GM18909 (cell line): ENCODE data around the gene ALOXE3.

Experiments
- ATAC-seq: cut with Tn5 transposase; IDR thresholded peaks from one replicate; pipeline ENCODE4 v1.9.1; 2021; ENCODE audit warnings: mild to moderate bottlenecking; ENCODE audit not compliant: unreplicated experiment, poor library complexity

The ALOXE3 gene

GRCh38 chr17:8142887-8143580, 24.7 kb upstream of the ALOXE3 start:
- no peak for ATAC-seq

- ATAC-seq = no peak
Measured at GRCh38 chr17:8142158-8142886, 24.0 kb upstream of the ALOXE3 start.

GRCh38 chr17:8141741-8142140, 23.4 kb upstream of the ALOXE3 start:
- ATAC-seq = no peak

- no peak for ATAC-seq
Measured at GRCh38 chr17:8141045-8141444, 22.7 kb upstream of the ALOXE3 start.

GRCh38 chr17:8140065-8141029, 22.0 kb upstream of the ALOXE3 start:
- ATAC-seq = no peak

- ATAC-seq = peak; percentile 89
Measured at GRCh38 chr17:8138672-8139371, 20.5 kb upstream of the ALOXE3 start.

- peak; percentile 3 for ATAC-seq
Measured at GRCh38 chr17:8138374-8138671, 20.0 kb upstream of the ALOXE3 start.

GRCh38 chr17:8137645-8138373, 19.5 kb upstream of the ALOXE3 start:
- ATAC-seq = no peak

GRCh38 chr17:8133941-8134340, 15.6 kb upstream of the ALOXE3 start:
- no peak for ATAC-seq

GRCh38 chr17:8133399-8133798, 15.1 kb upstream of the ALOXE3 start:
- ATAC-seq = no peak

- ATAC-seq = no peak
Measured at GRCh38 chr17:8131844-8132441, 13.6 kb upstream of the ALOXE3 start.

GRCh38 chr17:8128125-8128784, 9.9 kb upstream of the ALOXE3 start:
- ATAC-seq = no peak

GRCh38 chr17:8126491-8127066, 8.3 kb upstream of the ALOXE3 start:
- ATAC-seq = peak; percentile 31

- no peak for ATAC-seq
Measured at GRCh38 chr17:8125947-8126490, 7.7 kb upstream of the ALOXE3 start.

- no peak for ATAC-seq
Measured at GRCh38 chr17:8125154-8125946, 7.0 kb upstream of the ALOXE3 start.

- no peak for ATAC-seq
Measured at GRCh38 chr17:8124350-8125153, 6.2 kb upstream of the ALOXE3 start.
